ENCODE measurements around the gene CCN2.

DNA sequence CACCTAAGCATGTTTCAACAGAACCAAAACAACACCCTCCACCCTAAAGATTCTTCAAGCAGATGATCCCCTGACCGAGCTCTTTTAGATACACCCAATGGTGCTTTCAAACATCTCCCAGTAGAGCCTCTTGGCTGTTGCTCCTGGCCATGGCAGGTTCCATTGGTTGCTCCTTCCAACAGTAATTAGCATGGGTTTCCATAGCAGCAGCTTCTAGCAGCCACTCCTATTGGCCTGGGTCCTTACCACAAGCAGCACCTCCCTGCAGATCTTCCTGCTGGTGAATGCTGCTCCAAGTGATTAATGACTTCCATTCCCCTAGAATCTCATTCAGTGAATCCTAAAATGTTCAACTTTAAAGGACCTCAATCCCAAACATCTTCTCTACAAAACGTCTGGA lies 13.9 kb downstream of the CCN2 start:
- TF ChIP-seq, protein P1, sequence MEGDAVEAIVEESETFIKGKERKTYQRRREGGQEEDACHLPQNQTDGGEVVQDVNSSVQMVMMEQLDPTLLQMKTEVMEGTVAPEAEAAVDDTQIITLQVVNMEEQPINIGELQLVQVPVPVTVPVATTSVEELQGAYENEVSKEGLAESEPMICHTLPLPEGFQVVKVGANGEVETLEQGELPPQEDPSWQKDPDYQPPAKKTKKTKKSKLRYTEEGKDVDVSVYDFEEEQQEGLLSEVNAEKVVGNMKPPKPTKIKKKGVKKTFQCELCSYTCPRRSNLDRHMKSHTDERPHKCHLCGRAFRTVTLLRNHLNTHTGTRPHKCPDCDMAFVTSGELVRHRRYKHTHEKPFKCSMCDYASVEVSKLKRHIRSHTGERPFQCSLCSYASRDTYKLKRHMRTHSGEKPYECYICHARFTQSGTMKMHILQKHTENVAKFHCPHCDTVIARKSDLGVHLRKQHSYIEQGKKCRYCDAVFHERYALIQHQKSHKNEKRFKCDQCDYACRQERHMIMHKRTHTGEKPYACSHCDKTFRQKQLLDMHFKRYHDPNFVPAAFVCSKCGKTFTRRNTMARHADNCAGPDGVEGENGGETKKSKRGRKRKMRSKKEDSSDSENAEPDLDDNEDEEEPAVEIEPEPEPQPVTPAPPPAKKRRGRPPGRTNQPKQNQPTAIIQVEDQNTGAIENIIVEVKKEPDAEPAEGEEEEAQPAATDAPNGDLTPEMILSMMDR (IDR thresholded peaks at IDR 0.05; ENCODE audit: low read length) = no peak
- no peak for TF ChIP-seq EZH2 (IDR thresholded peaks at IDR 0.05; ENCODE audit: borderline replicate concordance, low read length)
